ENCODE results near the gene SPATA6.
A peak's percentile ranks its signal among the peaks of the same experiment; 100 is the strongest.
"Not testable (repeated sequence)": the region's sequence is repeated elsewhere in the genome, so short reads cannot be mapped to it uniquely, and the experiment has no call there.

The SPATA6 gene

GRCh38 chr1:48493041-48493440 lies 21.0 kb upstream of the SPATA6 start:
- H3K9ac ChIP-seq: no peak overlapping the region
- H3K9me3 ChIP-seq: no peaks in the 10 kb centered on the region
- no peaks in the 10 kb centered on the region for H3K36me3 ChIP-seq
- no peak overlapping the region for H3K27ac ChIP-seq
- H3K4me1 ChIP-seq: no peaks in the 10 kb centered on the region
- H4K20me1 ChIP-seq: no peaks in the 10 kb centered on the region
- no peak overlapping the region for H3K4me2 ChIP-seq
- H3K4me3 ChIP-seq: no peak overlapping the region
- H3K27me3 ChIP-seq: no peaks in the 10 kb centered on the region
- no peak for TF ChIP-seq Cebpa-rat (IDR thresholded peaks at IDR 0.05)

GRCh38 chr1:48492392-48492791 lies 20.4 kb upstream of the SPATA6 start:
- Histone ChIP-seq H4K20me1 (no peaks in the 10 kb centered on the region), H3K27me3 (no peaks in the 10 kb centered on the region), H3K4me3 (no peak overlapping the region), H3K27ac (no peak overlapping the region), H3K9ac (no peak overlapping the region), H3K4me2 (no peak overlapping the region), H3K36me3 (no peaks in the 10 kb centered on the region), H3K9me3 (no peaks in the 10 kb centered on the region), H3K4me1 (0 out of 2 replicates have a peak, but pooled peaks cover under 1% of the 10 kb centered on the region)
- no peak for TF ChIP-seq Cebpa-rat (IDR thresholded peaks at IDR 0.05)

- no peak overlapping the region for H3K4me3 ChIP-seq
- no peak for TF ChIP-seq Cebpa-rat (IDR thresholded peaks at IDR 0.05)
- no peak overlapping the region for H3K4me2 ChIP-seq
- no peaks in the 10 kb centered on the region for H3K36me3 ChIP-seq
- no peaks in the 10 kb centered on the region for H3K9me3 ChIP-seq
- H3K27me3 ChIP-seq: no peaks in the 10 kb centered on the region
- H3K27ac ChIP-seq: no peak overlapping the region
- H3K4me1 ChIP-seq: 0 out of 2 replicates have a peak, but pooled peaks cover 5% of the 10 kb centered on the region
- H3K9ac ChIP-seq: no peak overlapping the region
- no peaks in the 10 kb centered on the region for H4K20me1 ChIP-seq
Observed at GRCh38 chr1:48488721-48489120, 16.7 kb upstream of the SPATA6 start.

- H3K9ac ChIP-seq: no peak overlapping the region
- H3K27me3 ChIP-seq: no peaks in the 10 kb centered on the region
- H3K9me3 ChIP-seq: peaks cover 21% of the 10 kb centered on the region
- H4K20me1 ChIP-seq: no peaks in the 10 kb centered on the region
- TF ChIP-seq Cebpa-rat (IDR thresholded peaks at IDR 0.05): no peak
- no peaks in the 10 kb centered on the region for H3K36me3 ChIP-seq
- H3K27ac ChIP-seq: no peak overlapping the region
- no peak overlapping the region for H3K4me2 ChIP-seq
- no peak overlapping the region for H3K4me3 ChIP-seq
- H3K4me1 ChIP-seq: no peaks in the 10 kb centered on the region
Observed at GRCh38 chr1:48480504-48480903, 8.5 kb upstream of the SPATA6 start.

GRCh38 chr1:48480023-48480422 lies 8.0 kb upstream of the SPATA6 start:
- not testable (repeated sequence) for H3K4me1 ChIP-seq, H3K36me3 ChIP-seq, H3K4me3 ChIP-seq, H3K27ac ChIP-seq, H3K27me3 ChIP-seq, H3K4me2 ChIP-seq, H4K20me1 ChIP-seq, H3K9ac ChIP-seq
- H3K9me3 ChIP-seq: peaks cover 25% of the 10 kb centered on the region

GRCh38 chr1:48472638-48473037 lies 634 bp upstream of the SPATA6 start:
- Histone ChIP-seq H3K4me3 (peak overlapping the region; percentile 77), H3K4me1 (peaks cover 29% of the 10 kb centered on the region), H3K9ac (peak overlapping the region; percentile 72), H3K36me3 (no peaks in the 10 kb centered on the region), H3K9me3 (peaks cover 29% of the 10 kb centered on the region), H3K4me2 (peak overlapping the region; percentile 88), H3K27ac (peak overlapping the region; percentile 68), H4K20me1 (no peaks in the 10 kb centered on the region), H3K27me3 (no peaks in the 10 kb centered on the region)
- TF ChIP-seq Cebpa-rat (IDR thresholded peaks at IDR 0.05): no peak

GRCh38 chr1:48470950-48471690 lies 884 bp downstream of the SPATA6 start:
- peak overlapping the region; percentile 69 for H3K9ac ChIP-seq
- H3K4me2 ChIP-seq: peak overlapping the region; percentile 93
- H3K36me3 ChIP-seq: no peaks in the 10 kb centered on the region
- H4K20me1 ChIP-seq: no peaks in the 10 kb centered on the region
- no peaks in the 10 kb centered on the region for H3K27me3 ChIP-seq
- peak overlapping the region; percentile 38; the same call in 1 of the 2 replicates for H3K27ac ChIP-seq
- H3K4me1 ChIP-seq: peaks cover 29% of the 10 kb centered on the region
- TF ChIP-seq Cebpa-rat (IDR thresholded peaks at IDR 0.05): no peak
- peaks cover 20% of the 10 kb centered on the region for H3K9me3 ChIP-seq
- peak overlapping the region; percentile 77 for H3K4me3 ChIP-seq

- no peak for TF ChIP-seq Cebpa-rat (IDR thresholded peaks at IDR 0.05)
- Histone ChIP-seq H3K4me3 (peak overlapping the region; percentile 77), H3K9me3 (peaks cover 13% of the 10 kb centered on the region), H3K36me3 (no peaks in the 10 kb centered on the region), H3K27me3 (no peaks in the 10 kb centered on the region), H3K4me2 (peak overlapping the region; percentile 93), H3K27ac (no peak overlapping the region), H3K4me1 (peaks cover 29% of the 10 kb centered on the region), H4K20me1 (no peaks in the 10 kb centered on the region), H3K9ac (no peak overlapping the region)
Observed at GRCh38 chr1:48470481-48470855, 1.5 kb downstream of the SPATA6 start.

GRCh38 chr1:48469616-48470480 lies 2.2 kb downstream of the SPATA6 start:
- Histone ChIP-seq H3K4me3 (peak overlapping the region; percentile 77; the same call in 1 of the 2 replicates), H3K9me3 (peaks cover 7% of the 10 kb centered on the region; the same call in 1 of the 2 replicates), H3K36me3 (no peaks in the 10 kb centered on the region), H3K9ac (no peak overlapping the region), H4K20me1 (no peaks in the 10 kb centered on the region), H3K4me2 (peak overlapping the region; percentile 93), H3K27me3 (no peaks in the 10 kb centered on the region), H3K27ac (no peak overlapping the region), H3K4me1 (peaks cover 29% of the 10 kb centered on the region)
- TF ChIP-seq Cebpa-rat (IDR thresholded peaks at IDR 0.05): no peak

- Histone ChIP-seq H3K4me3 (no peak overlapping the region), H3K9ac (no peak overlapping the region), H3K27ac (no peak overlapping the region), H4K20me1 (no peaks in the 10 kb centered on the region), H3K27me3 (no peaks in the 10 kb centered on the region), H3K9me3 (no peaks in the 10 kb centered on the region), H3K4me2 (no peak overlapping the region), H3K36me3 (no peaks in the 10 kb centered on the region), H3K4me1 (peaks cover 23% of the 10 kb centered on the region)
- TF ChIP-seq Cebpa-rat (IDR thresholded peaks at IDR 0.05): no peak
Observed at GRCh38 chr1:48466594-48466993, 5.4 kb downstream of the SPATA6 start.

Data from BLaER1 (cell line).